ENCODE results near the gene WIPF3.

DNA sequence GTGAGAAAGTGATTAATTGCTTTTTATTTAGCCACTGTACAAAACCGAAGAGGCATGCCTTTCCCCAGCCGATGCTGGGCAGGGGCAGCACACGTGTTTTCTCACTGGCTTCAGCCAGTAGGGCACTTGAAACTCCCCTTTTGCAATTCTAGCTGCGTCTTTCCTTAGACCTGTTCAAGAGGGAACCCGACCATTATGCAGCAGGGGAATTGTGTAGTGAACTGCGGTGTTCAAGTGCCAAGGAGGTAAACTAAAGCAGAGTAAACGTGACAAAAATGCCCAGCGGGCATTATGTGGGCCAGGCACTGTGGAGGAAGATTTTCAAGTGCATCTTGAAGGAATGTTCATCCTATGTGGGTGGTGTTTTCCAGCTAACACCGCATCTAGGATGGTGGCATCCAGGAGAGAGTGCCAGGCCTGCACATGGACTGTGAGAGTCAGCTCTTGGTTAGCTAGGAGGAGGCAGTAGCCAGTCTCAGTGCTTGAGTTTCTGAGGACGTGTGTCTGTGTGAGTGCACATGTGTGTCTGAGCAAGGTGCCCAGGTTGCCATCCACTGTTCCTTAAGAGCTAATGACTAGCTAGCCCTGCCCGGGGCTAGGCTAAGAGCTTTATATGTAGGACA, 3.3 kb downstream of the WIPF3 start:
- TF ChIP-seq CTCF (IDR thresholded peaks at IDR 0.05) (no peak), POLR2AphosphoS5 (IDR thresholded peaks at IDR 0.05) (no peak)
